ENCODE measurements around the gene POLDIP2. TPM values are rescaled to one million over a fixed set of nuclear protein-coding genes. Genes with fewer than 3 reads are reported as not detected.

POLDIP2 gene
- total RNA-seq, 2 experiments from 2014 or later, result 84.9 to 98.4 TPM

GRCh38 chr17:28390141-28390540 is 32.8 kb upstream of the POLDIP2 start:
- Mint-ChIP-seq H3K27me3 (no peaks in the 10 kb centered on the region), H3K4me3 (no peak overlapping the region), H3K4me1 (peaks cover 4% of the 10 kb centered on the region), H3K36me3 (ENCODE audit: low read depth) (peaks cover 42% of the 10 kb centered on the region), H3K9me3 (ENCODE audit: low read depth) (no peaks in the 10 kb centered on the region), H3K27ac (no peak overlapping the region)
- POLR2A ChIA-PET, result interaction anchor here (1.0 kb wide), 1 partner anchor 15 kb away, joined by 7 read pairs; no protein-coding TSS in a partner anchor
- no peak for DNase-seq
- no peak for ATAC-seq
- CTCF ChIA-PET, result no interaction called here
- intact Hi-C loops (cut with DNase I, micrococcal nuclease), result no loop called here

- no peak for DNase-seq
- Mint-ChIP-seq H3K4me1 (peaks cover 13% of the 10 kb centered on the region), H3K9me3 (ENCODE audit: low read depth) (no peaks in the 10 kb centered on the region), H3K27me3 (peaks cover 4% of the 10 kb centered on the region), H3K4me3 (no peak overlapping the region), H3K27ac (no peak overlapping the region), H3K36me3 (ENCODE audit: low read depth) (peaks cover 36% of the 10 kb centered on the region)
- POLR2A ChIA-PET, result no interaction called here
- no peak for ATAC-seq
- intact Hi-C loops (cut with DNase I, micrococcal nuclease), result loop anchor here in 1 of 2 experiments (5.0 kb wide), 1 partner anchor 51 kb away; the partner anchor contains the start of genes IFT20 and TNFAIP1
- CTCF ChIA-PET, result no interaction called here
Observed at GRCh38 chr17:28388106-28388505, 30.8 kb upstream of the POLDIP2 start.

- Mint-ChIP-seq H3K36me3 (ENCODE audit: low read depth) (peaks cover 37% of the 10 kb centered on the region), H3K4me3 (no peak overlapping the region), H3K9me3 (ENCODE audit: low read depth) (no peaks in the 10 kb centered on the region), H3K27me3 (peaks cover 9% of the 10 kb centered on the region), H3K4me1 (peaks cover 15% of the 10 kb centered on the region), H3K27ac (no peak overlapping the region)
- ChIA-PET CTCF (interaction anchor here (1.0 kb wide), 1 partner anchor 15 kb away, joined by 3 read pairs; the partner anchor contains the start of gene SARM1), POLR2A (no interaction called here)
- DNase-seq (no peak), ATAC-seq (no peak)
- intact Hi-C loops (cut with DNase I, micrococcal nuclease), result loop anchor here in 1 of 2 experiments (5.0 kb wide), 1 partner anchor 49 kb away; the partner anchor contains the start of genes IFT20 and TNFAIP1
Observed at GRCh38 chr17:28386391-28386790, 29.1 kb upstream of the POLDIP2 start.

GRCh38 chr17:28385406-28385805 is 28.1 kb upstream of the POLDIP2 start:
- intact Hi-C loops (cut with DNase I, micrococcal nuclease), result loop anchor here (2.0 to 5.0 kb wide), 2 partner anchors 31 to 48 kb away; partner anchors contain the start of genes IFT20 (in 1 of the 2) and TNFAIP1 (in 1 of the 2)
- ChIA-PET CTCF (interaction anchor here (0.6 to 1.8 kb wide), 5 partner anchors 12 to 166 kb away, joined by 3 to 5 read pairs (median 4); partner anchors contain the start of gene POLDIP2), POLR2A (no interaction called here)
- Mint-ChIP-seq H3K9me3 (ENCODE audit: low read depth) (no peaks in the 10 kb centered on the region), H3K27ac (peak overlapping the region; percentile 47), H3K4me3 (peak overlapping the region; percentile 86), H3K27me3 (peaks cover 11% of the 10 kb centered on the region), H3K4me1 (peaks cover 17% of the 10 kb centered on the region), H3K36me3 (ENCODE audit: low read depth) (peaks cover 32% of the 10 kb centered on the region)
- ATAC-seq, result peak; percentile 23
- DNase-seq, result peak; percentile 49

GRCh38 chr17:28385037-28385400 is 27.7 kb upstream of the POLDIP2 start:
- DNase-seq (peak; percentile 26), ATAC-seq (peak; percentile 17)
- peak overlapping the region; percentile 73 for H3K27ac Mint-ChIP-seq
- peaks cover 11% of the 10 kb centered on the region for H3K27me3 Mint-ChIP-seq
- CTCF ChIA-PET, result interaction anchor here (1.2 to 1.8 kb wide), 4 partner anchors 12 to 166 kb away, joined by 3 to 5 read pairs (median 4); partner anchors contain the start of gene POLDIP2
- peak overlapping the region; percentile 86 for H3K4me3 Mint-ChIP-seq
- POLR2A ChIA-PET, result no interaction called here
- H3K4me1 Mint-ChIP-seq, result peaks cover 17% of the 10 kb centered on the region
- H3K9me3 Mint-ChIP-seq (ENCODE audit: low read depth), result no peaks in the 10 kb centered on the region
- H3K36me3 Mint-ChIP-seq (ENCODE audit: low read depth), result peaks cover 31% of the 10 kb centered on the region
- intact Hi-C loops (cut with DNase I, micrococcal nuclease), result loop anchor here (2.0 to 5.0 kb wide), 2 partner anchors 32 to 48 kb away; partner anchors contain the start of genes IFT20 (in 1 of the 2) and TNFAIP1 (in 1 of the 2)

GRCh38 chr17:28384281-28385036 is 27.1 kb upstream of the POLDIP2 start:
- DNase-seq (peak; percentile 85), ATAC-seq (peak; percentile 93)
- H3K9me3 Mint-ChIP-seq (ENCODE audit: low read depth), result no peaks in the 10 kb centered on the region
- H3K36me3 Mint-ChIP-seq (ENCODE audit: low read depth), result peaks cover 29% of the 10 kb centered on the region
- peaks cover 17% of the 10 kb centered on the region for H3K4me1 Mint-ChIP-seq
- CTCF ChIA-PET, result interaction anchor here (0.9 to 1.8 kb wide), 6 partner anchors 11 to 167 kb away, joined by 3 to 5 read pairs (median 4); partner anchors contain the start of genes IFT20, POLDIP2 and TNFAIP1
- H3K27me3 Mint-ChIP-seq, result peaks cover 11% of the 10 kb centered on the region
- H3K4me3 Mint-ChIP-seq, result peak overlapping the region; percentile 86
- POLR2A ChIA-PET, result no interaction called here
- H3K27ac Mint-ChIP-seq, result peak overlapping the region; percentile 73
- intact Hi-C loops (cut with DNase I, micrococcal nuclease), result loop anchor here (1.0 to 5.0 kb wide), 6 partner anchors 13 to 65 kb away; partner anchors contain the start of genes IFT20 (in 2 of the 2), POLDIP2 (in 2 of the 2), TNFAIP1 (in 2 of the 2) and SARM1 (in 1 of the 2)

- peaks cover 11% of the 10 kb centered on the region for H3K27me3 Mint-ChIP-seq
- ChIA-PET POLR2A (no interaction called here), CTCF (interaction anchor here (0.7 to 1.7 kb wide), 3 partner anchors 22 to 27 kb away, joined by 3 to 4 read pairs (median 3); partner anchors contain the start of gene POLDIP2)
- peak; percentile 67 for DNase-seq
- H3K9me3 Mint-ChIP-seq (ENCODE audit: low read depth), result no peaks in the 10 kb centered on the region
- H3K4me3 Mint-ChIP-seq, result no peak overlapping the region
- ATAC-seq, result no peak
- no peak overlapping the region for H3K27ac Mint-ChIP-seq
- H3K36me3 Mint-ChIP-seq (ENCODE audit: low read depth), result peaks cover 19% of the 10 kb centered on the region
- intact Hi-C loops (cut with DNase I, micrococcal nuclease), result no loop called here
- H3K4me1 Mint-ChIP-seq, result peaks cover 17% of the 10 kb centered on the region
Observed at GRCh38 chr17:28381141-28381825, 24.0 kb upstream of the POLDIP2 start.

GRCh38 chr17:28379814-28380801 is 22.8 kb upstream of the POLDIP2 start:
- no peak overlapping the region for H3K4me3 Mint-ChIP-seq

GRCh38 chr17:28372945-28373274 is 15.6 kb upstream of the POLDIP2 start:
- CTCF ChIA-PET, result interaction anchor here (0.8 to 2.4 kb wide), 3 partner anchors 12 to 122 kb away, joined by 3 to 7 read pairs (median 3); no protein-coding TSS in a partner anchor

More at GRCh38 chr17:28379814-28380801, 22.8 kb upstream of the POLDIP2 start:
- POLR2A ChIA-PET, result no interaction called here
- intact Hi-C loops (cut with DNase I, micrococcal nuclease), result no loop called here
- ATAC-seq, result no peak
- Mint-ChIP-seq H3K36me3 (ENCODE audit: low read depth) (peaks cover 15% of the 10 kb centered on the region), H3K9me3 (ENCODE audit: low read depth) (no peaks in the 10 kb centered on the region), H3K27me3 (peaks cover 11% of the 10 kb centered on the region), H3K4me1 (peaks cover 13% of the 10 kb centered on the region), H3K27ac (no peak overlapping the region)
- no peak for DNase-seq
- CTCF ChIA-PET, result interaction anchor here (0.5 to 1.7 kb wide), 3 partner anchors 23 to 117 kb away, joined by 3 to 4 read pairs (median 3); partner anchors contain the start of gene POLDIP2

More at GRCh38 chr17:28372945-28373274, 15.6 kb upstream of the POLDIP2 start:
- no peak for ATAC-seq
- H3K36me3 Mint-ChIP-seq (ENCODE audit: low read depth), result peaks cover 7% of the 10 kb centered on the region
- H3K27me3 Mint-ChIP-seq, result no peaks in the 10 kb centered on the region
- H3K4me1 Mint-ChIP-seq, result peaks cover 22% of the 10 kb centered on the region
- intact Hi-C loops (cut with DNase I, micrococcal nuclease), result loop anchor here in 1 of 2 experiments (1.0 kb wide), 1 partner anchor 179 kb away; the partner anchor contains the start of gene UNC119
- no peak for DNase-seq
- peak overlapping the region; percentile 63 for H3K27ac Mint-ChIP-seq
- no peaks in the 10 kb centered on the region for H3K9me3 Mint-ChIP-seq (ENCODE audit: low read depth)
- POLR2A ChIA-PET, result interaction anchor here (0.6 kb wide), 1 partner anchor 9 kb away, joined by 3 read pairs; no protein-coding TSS in a partner anchor
- H3K4me3 Mint-ChIP-seq, result peak overlapping the region; percentile 76

All from activated CD4-positive, alpha-beta T cell treated with anti-CD3 and anti-CD28 coated beads for 36 hours (primary cell).